HCT116 (cell line): ENCODE data around the gene SHISA7.

Experiments used
- EZH2 ChIP-seq: fragments of 200-600 bp; sonication (generic); IDR thresholded peaks from 2 replicates; pipeline ENCODE4 v1.6.1; 2017; ENCODE audit warnings: antibody characterized with exemption, mixed run types
- RAD21 ChIP-seq: IDR thresholded peaks from 2 replicates; pipeline ENCODE4 v1.6.1; 2012; ENCODE audit warnings: low read depth, mild to moderate bottlenecking

- TF ChIP-seq RAD21 (no peak), EZH2 (no peak)
Measured at GRCh38 chr19:55431183-55431582, 11.9 kb downstream of the SHISA7 start.
